ENCODE results near the gene NTRK2. TPM values are rescaled to one million over a fixed set of nuclear protein-coding genes. Genes with fewer than 3 reads are reported as not detected.

The NTRK2 gene
- total RNA-seq, 1 donor from 2014 or later: 266 TPM

DNA sequence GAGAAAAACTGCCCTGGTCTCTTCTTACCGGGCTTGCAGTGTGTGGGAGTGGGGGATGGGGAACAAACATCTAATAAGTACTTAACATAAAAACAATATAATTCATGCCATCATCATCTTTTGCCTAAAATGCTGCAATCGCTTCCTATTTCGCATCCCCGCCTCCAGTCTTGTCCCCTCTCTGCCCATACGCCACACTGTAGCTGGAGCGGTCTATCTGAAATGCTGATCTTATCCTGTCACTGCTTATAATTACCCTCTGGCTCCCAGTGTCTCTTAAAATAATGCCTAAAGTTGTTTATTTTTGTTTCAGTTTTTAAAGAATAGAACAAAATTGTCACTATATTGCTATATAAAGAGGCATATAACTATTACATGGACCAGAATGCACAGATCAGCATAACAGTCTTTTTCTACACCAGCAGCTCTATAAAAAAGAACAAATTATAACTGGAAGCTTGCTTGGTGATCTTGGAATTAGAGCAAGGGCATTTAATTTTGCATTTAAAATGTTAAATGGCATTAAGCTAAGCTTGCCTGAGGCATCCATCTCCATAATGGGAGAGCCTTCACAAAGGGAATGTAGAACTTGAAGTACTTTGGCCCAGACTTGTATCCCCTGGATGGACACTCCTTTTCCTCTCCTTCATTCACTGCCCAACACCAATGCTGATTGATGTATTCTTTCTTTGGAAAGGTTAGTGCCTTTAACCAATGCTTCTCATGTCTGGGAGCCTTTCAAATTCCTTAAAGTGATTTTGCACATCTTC is 12.2 kb downstream of the NTRK2 start:
- DNase-seq: no peak

GRCh38 chr9:84686068-84686467 is 16.5 kb downstream of the NTRK2 start:
- DNase-seq: no peak

DNA sequence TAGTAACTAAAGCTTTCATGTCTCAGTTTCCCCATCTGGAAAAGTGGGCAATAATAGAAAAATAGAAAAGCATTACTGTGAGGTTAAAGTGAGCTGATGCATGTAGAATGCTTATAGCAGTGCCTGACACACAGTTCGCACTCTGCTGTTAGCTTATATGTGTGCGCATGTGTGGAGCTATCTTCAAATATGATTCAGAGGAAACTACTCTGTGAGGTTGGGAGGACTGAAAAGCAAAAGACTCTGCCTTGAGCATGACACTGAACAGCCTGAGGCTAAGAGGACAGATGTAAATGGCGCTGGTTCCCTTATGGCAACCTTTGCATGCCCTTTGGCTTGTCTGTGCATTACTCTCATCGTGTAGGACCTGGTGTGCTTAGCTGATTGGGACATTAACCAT is 19.4 kb downstream of the NTRK2 start:
- no peak for DNase-seq

- no peak for DNase-seq
Observed at GRCh38 chr9:84691634-84692033, 22.1 kb downstream of the NTRK2 start.

- DNase-seq: no peak
Observed at GRCh38 chr9:84694248-84694647, 24.7 kb downstream of the NTRK2 start.

- no peak for DNase-seq
Observed at GRCh38 chr9:84697042-84697441, 27.5 kb downstream of the NTRK2 start.

DNA sequence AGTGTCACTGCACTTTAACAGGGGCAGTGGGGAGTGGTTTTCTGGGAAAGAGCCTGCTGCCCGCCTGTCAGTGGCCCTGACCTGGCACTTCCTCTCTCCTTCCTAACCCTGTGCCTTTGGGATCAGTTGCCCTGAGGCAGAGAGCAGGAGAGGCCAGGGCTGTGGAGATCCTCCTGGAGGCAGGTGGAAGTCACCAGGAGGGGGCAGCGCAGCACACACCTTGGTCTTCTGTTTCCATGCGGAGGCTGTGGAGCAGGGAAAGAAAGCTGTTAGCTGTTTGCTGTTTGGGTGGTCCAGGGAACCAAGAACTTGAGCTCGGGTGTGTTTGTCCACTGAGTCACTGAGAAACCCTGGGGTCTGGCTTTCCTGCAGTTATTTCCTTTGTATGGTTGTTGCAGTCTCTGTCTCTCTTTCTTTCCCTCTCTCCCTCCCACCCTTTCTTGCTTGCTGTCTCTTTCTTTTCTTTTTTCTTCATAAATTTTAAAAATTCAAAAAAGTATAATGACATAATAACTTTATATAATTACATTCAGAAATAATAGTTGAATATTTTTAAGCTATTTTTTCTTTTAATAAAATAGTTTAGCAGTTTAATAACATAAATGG is 28.1 kb downstream of the NTRK2 start:
- peak; percentile 55 for DNase-seq

- DNase-seq: no peak
Observed at GRCh38 chr9:84698323-84698722, 28.8 kb downstream of the NTRK2 start.

GRCh38 chr9:84699984-84700383 is 30.5 kb downstream of the NTRK2 start:
- DNase-seq: no peak

DNA sequence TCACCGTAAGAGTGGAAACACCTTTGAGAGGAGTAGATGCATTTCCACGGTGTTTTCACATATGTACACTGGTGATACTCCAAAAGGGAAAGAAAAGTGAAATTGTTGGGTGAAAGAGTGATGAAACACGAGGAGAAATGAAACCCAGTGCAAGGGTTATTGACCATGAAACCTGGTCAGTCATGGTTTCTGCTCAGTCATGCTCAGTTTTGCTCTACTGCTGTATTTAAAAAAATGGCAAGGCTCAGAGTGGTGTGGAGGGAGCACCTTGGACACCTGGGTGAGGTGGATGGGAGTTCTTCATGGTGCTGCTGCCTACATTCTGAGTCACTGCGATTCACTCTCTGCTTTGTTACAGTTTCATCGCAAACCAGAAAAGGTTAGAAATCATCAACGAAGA is 32.3 kb downstream of the NTRK2 start:
- DNase-seq: no peak

- DNase-seq: no peak
Observed at GRCh38 chr9:84702471-84702870, 32.9 kb downstream of the NTRK2 start.

- no peak for DNase-seq
Observed at GRCh38 chr9:84703793-84704192, 34.3 kb downstream of the NTRK2 start.

GRCh38 chr9:84705128-84705527 is 35.6 kb downstream of the NTRK2 start:
- DNase-seq: no peak

GRCh38 chr9:84708400-84708799 is 38.9 kb downstream of the NTRK2 start:
- no peak for DNase-seq

- DNase-seq: no peak
Observed at GRCh38 chr9:84709056-84709455, 39.5 kb downstream of the NTRK2 start.

DNA sequence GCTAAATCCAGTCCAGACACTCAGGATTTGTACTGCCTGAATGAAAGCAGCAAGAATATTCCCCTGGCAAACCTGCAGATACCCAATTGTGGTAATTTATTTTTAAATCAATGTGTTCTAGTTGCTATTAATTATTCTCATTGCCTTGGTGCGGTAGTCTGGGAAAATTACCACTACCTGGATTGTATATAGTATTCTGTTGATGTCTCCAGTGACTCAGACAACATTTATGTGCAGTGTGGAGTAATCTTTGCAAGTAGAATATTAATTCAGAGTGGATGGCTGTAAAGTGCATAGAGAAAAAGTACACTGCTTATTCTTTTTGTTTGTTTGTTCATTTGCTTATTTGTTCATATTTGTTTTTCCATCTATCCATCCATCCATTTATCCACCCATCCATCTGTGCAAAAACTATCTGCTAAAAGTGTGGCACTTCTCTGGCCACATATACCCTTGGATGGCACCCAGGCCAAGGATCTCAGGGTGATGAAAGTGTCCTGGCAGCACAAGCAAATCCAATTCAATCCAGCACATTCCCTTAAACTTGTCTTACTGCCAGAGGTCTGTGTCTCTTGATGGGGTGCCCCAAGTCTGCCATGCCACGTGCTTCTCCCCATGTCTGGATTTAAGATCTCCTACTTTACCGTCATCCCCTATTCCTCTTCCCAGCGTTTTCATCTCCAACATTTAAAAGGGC is 41.3 kb downstream of the NTRK2 start:
- DNase-seq: no peak

DNA sequence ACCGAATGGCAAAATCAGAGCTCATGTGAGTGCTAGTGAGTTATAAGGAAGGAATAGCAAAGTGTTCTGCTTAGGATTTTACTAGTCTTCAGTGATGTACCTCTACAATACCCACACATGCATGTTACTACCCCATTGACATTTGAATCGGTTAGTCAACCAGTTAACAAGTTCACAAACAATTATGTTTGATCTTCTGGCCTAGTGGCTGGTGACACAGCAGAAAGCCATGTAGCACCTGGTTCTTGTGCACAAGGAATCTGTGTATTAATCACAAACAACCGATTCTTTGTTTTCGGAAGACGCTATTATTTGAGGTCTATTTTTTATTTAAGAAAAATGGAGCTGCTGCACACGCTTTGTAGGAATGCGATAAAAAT is 41.9 kb downstream of the NTRK2 start:
- DNase-seq: no peak

DNA sequence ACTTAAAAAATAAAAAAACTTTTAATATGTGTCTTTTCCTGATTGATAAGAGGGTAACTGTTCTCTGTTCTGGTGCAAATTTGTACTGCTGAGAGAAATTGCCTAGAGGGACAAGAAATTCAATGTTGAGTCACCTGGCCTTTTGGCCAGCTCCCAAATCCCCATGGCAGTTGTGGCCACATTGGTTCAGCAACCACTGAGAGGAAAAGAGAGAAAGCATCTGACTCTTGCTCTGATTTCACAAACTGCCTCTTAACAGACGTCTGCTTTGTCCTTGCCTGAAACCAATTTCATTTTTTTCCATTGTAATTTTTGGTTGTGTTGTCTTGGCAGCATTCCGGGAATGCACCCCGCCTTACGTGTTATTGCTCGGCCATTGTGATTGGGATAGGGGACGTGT is 42.4 kb downstream of the NTRK2 start:
- DNase-seq: peak; percentile 25

- DNase-seq: no peak
Observed at GRCh38 chr9:84716217-84716616, 46.7 kb downstream of the NTRK2 start.

GRCh38 chr9:84718476-84718875 is 48.9 kb downstream of the NTRK2 start:
- DNase-seq: no peak

GRCh38 chr9:84722388-84722989 is 53.0 kb downstream of the NTRK2 start:
- DNase-seq: no peak

- no peak for DNase-seq
Observed at GRCh38 chr9:84723426-84723825, 53.9 kb downstream of the NTRK2 start.

DNA sequence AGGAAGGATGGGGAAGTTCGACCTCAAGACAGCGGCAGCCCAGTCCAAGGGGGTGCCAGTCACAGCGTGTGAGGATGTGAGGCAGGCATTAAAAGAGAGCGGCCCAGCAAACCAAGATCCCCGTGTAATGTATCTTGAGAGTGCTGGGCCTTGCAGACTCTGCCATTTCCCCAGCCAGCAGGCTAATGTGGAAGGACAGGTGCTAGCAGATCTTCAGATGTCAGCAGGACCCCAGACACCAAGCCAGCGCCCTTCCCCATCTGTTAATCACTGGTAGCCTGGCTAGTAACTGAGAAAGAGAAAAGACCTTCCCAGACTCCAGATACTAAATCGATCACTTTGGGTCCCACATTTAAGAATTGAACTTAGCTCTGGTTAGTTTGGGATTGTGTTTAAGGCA is 62.2 kb downstream of the NTRK2 start:
- no peak for DNase-seq

Data from occipital lobe (tissue), 2 donors.